Measurements from ENCODE around the gene DCDC2B.
"Not testable (repeated sequence)": the region's sequence is repeated elsewhere in the genome, so short reads cannot be mapped to it uniquely, and the experiment has no call there.

DCDC2B gene

GRCh38 chr1:32228771-32229170, 19.9 kb downstream of the DCDC2B start:
- DNase-seq, result no peak

GRCh38 chr1:32231843-32232432, 23.0 kb downstream of the DCDC2B start:
- DNase-seq, result no peak

DNA sequence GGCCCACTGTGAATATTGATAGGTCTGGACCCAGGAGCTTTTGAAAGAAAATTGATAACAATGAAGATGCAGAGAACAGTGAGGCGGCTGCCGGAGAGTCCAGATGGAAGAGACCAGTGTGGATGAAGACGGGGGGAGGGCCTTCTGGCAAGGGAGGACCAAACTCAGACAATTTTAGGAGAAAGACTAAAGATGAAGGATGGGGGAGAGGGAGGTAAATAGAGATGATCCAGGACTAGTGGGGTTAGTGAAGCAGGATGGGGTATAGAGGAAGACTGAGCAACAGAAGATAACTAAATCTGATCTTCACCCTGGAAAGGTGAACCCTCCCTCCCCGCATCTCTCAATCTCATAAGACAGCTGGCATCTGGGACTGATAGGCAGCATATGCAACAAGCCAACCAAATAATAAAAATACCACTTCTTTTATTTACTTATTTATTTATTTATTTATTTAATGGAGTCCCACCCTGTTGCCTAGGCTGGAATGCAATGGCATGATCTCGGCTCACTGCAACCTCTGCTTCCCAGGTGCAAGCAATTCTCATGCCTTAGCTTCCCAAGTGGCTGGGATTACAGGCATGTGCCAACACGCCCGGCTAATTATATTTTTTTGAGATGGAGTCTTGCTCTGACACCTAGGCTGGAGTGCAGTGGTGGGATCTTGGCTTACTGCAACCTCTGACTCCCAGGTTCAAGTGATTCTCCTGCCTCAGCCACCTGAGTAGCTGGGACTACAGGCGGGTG, 23.8 kb downstream of the DCDC2B start:
- DNase-seq, result no peak

GRCh38 chr1:32234792-32235191, 25.9 kb downstream of the DCDC2B start:
- DNase-seq, result no peak

DNA sequence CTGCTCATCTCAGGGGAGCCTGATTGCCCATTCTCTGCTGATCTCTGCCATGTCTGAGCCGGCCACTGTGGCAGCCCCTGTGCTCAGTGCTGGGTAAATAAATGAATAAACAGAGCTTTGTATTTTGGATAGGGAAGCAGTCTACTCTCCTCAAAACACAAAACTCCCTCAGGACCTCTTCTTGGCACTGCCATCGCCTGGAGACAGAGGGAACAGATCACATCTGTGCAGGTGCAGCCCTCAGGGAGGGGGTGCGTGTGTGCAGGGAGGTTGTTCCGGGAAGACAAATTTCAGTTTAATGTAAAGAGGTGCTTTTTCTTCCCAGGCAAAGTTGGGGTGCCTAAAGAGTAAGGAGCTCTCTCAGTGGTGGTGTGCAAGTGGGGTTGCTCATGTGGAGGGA, 30.4 kb downstream of the DCDC2B start:
- peak; percentile 70 for DNase-seq

- DNase-seq, result peak; percentile 50
Measured at GRCh38 chr1:32239790-32240139, 30.9 kb downstream of the DCDC2B start.

- peak; percentile 84 for DNase-seq
Measured at GRCh38 chr1:32240140-32240951, 31.5 kb downstream of the DCDC2B start.

- peak; percentile 34 for DNase-seq
Measured at GRCh38 chr1:32241001-32241763, 32.3 kb downstream of the DCDC2B start.

DNA sequence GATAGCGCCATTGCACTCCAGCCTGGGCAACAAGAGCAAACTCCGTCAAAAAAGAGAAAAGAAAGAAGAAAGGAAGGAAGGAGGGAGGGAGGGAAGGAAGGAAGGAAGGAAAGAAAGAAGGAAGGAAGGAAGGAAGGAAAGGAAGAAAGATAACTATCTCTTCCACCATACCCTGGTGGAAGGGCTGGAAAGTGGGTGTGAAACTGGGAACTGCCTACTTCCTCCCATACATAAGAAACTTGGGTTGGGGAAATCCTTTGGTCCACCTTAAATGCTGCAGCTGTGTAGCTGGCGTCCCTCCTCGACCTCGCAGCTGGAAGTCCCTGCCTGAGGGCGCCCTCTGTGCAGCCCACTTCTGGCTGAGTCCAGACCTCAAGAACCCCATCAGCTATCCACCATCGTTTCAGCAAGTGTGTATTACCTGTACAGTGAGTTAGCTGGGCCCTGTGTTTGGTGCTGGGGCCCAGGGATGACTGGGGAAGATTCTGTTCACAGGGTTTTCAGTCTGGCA, 33.5 kb downstream of the DCDC2B start:
- DNase-seq, result no peak

DNA sequence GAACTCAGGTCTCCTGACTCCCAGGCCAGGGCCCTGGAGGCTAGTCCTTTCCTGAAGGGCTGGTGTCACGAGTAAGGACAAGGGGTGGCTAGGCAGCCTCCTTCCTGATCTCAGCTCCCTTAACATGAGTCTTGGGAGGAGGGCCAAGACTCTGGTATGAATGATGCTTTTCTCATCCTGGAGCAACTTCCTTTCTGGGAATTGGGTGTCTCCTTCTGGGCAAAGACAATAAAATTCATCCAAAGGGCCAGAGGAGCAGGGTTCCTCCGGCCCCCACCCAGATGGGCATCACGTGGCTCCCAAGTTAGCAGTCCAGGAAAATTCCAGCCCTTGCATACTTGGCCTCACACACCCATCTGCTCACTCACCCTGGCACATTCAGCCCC, 38.0 kb downstream of the DCDC2B start, which contains the start of gene FAM167B:
FAM167B (plus strand) TSS at position 335 of the 386 bp plus-strand sequence. CDS start 200 bp downstream, outside the sequence.
- DNase-seq, result no peak

DNA sequence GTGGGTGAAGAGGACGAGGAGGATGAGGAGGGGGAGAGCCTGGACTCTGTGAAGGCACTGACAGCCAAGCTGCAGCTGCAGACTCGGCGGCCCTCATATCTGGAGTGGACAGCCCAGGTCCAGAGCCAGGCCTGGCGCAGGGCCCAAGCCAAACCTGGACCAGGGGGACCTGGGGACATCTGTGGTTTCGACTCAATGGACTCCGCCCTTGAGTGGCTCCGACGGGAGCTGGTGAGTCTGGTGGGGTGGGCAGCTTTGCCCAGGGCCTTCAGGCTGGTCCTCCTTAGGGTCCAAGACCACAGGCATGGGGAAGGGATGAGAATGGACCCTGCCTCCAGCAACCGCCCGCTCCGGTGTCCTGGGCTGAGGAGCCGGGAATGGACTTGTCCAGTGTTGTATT, 38.6 kb downstream of the DCDC2B start:
- no peak for DNase-seq

- peak; percentile 72 for DNase-seq
Measured at GRCh38 chr1:32247983-32248889, 39.3 kb downstream of the DCDC2B start.

GRCh38 chr1:32249831-32250525, 41.1 kb downstream of the DCDC2B start:
- peak; percentile 2 for DNase-seq

- no peak for DNase-seq
Measured at GRCh38 chr1:32250893-32251716, 42.2 kb downstream of the DCDC2B start, which contains the start of gene LCK. TSS of gene LCK (plus strand) at chr1:32251265. CDS start at chr1:32274330, 23,065 bp downstream.

- no peak for DNase-seq
Measured at GRCh38 chr1:32255072-32256071, 46.5 kb downstream of the DCDC2B start.

DNA sequence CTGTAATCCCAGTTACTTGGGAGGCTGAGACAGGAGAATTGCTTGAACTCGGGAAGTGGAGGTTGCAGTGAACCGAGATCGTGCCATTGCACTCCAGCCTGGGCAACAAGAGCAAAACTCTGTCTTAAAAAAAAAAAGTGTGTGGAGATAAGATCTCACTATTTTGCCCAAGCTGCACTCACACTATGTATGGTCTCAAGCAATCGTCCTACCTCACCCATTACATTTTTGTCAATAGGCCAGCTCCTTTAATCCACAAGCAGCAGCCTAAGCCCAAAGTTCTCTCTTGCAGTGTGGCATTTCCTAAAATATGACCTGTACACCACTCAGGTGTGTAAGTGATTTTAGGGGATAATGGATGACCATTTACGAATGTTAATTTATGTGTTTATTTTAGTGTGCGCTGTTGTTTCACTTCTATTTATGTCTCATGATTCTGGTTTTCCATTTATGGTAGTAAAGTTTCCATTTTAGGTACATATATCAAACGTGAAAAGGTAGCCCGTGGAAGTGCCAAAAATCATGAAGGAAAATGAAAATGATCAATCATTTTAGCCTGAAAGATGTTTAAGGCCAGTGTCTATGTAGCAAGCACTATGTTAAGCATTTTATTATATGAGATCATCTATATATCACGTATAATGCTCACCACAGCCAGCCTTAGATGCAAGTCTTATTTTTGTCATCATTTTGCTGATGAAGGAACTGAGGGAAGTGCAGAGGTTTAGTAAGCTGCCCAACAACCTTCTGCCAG, 47.8 kb downstream of the DCDC2B start:
- DNase-seq, result no peak

GRCh38 chr1:32257227-32257508, 48.3 kb downstream of the DCDC2B start:
- no peak for DNase-seq

GRCh38 chr1:32263236-32263593, 54.3 kb downstream of the DCDC2B start:
- DNase-seq, result not testable (repeated sequence)

Measured in NCI-H1436 (cell line).